ENCODE measurements around the gene HS3ST3A1. TPM values are rescaled to one million over a fixed set of nuclear protein-coding genes. Genes with fewer than 3 reads are reported as not detected.

Gene HS3ST3A1
- total RNA-seq, 4 donors from 2014 or later, result 0.30 to 7.3 TPM; not detected in 2

- H3K4me1 ChIP-seq, result peaks cover 0 to 6% (median 0%) of the 10 kb centered on the region in 4 donors
- no peak for TF ChIP-seq CTCF (IDR thresholded peaks at IDR 0.05)
- no peak for DNase-seq (ENCODE audit: low spot score in 2 of 2)
- no peak overlapping the region for H3K27ac ChIP-seq
- no peaks in the 10 kb centered on the region for H3K36me3 ChIP-seq
- no peak overlapping the region for H3K4me3 ChIP-seq
- no peaks in the 10 kb centered on the region for H3K27me3 ChIP-seq
- WGBS, 2 donors, result 51 to 70% methylated on average over 3 of the region's 3 CpGs
- peaks cover 0 to 17% (median 0%) of the 10 kb centered on the region in 4 donors for H3K9me3 ChIP-seq
These were observed 37.9 kb downstream of the HS3ST3A1 start for GRCh38 chr17:13563866-13564265.

- WGBS, 2 donors, result 53 to 61% methylated on average over 10 to 13 of the region's 13 CpGs
- no peak overlapping the region for H3K27ac ChIP-seq
- TF ChIP-seq POLR2A (IDR thresholded peaks at IDR 0.05), result no peak
- TF ChIP-seq CTCF (IDR thresholded peaks at IDR 0.05), result no peak
- TF ChIP-seq EP300 (IDR thresholded peaks at IDR 0.05), result no peak
- peaks cover 0 to 4% (median 0%) of the 10 kb centered on the region in 4 donors for H3K4me1 ChIP-seq
- DNase-seq (ENCODE audit: low spot score in 2 of 2), result no peak
- peaks cover 0 to 10% (median 0%) of the 10 kb centered on the region in 4 donors for H3K9me3 ChIP-seq
- no peaks in the 10 kb centered on the region for H3K27me3 ChIP-seq
- no peak overlapping the region for H3K4me3 ChIP-seq
- no peaks in the 10 kb centered on the region for H3K36me3 ChIP-seq
These were observed 39.4 kb downstream of the HS3ST3A1 start for GRCh38 chr17:13562271-13562800.

GRCh38 chr17:13561606-13562270, 40.0 kb downstream of the HS3ST3A1 start:
- Histone ChIP-seq H3K27me3 (no peaks in the 10 kb centered on the region), H3K27ac (no peak overlapping the region), H3K4me1 (peaks cover 0 to 4% (median 0%) of the 10 kb centered on the region in 4 donors), H3K36me3 (no peaks in the 10 kb centered on the region), H3K9me3 (peaks cover 0 to 5% (median 0%) of the 10 kb centered on the region in 4 donors), H3K4me3 (no peak overlapping the region)
- DNase-seq (ENCODE audit: low spot score in 2 of 2), result peak in 1 of 2 donors; percentile 31
- TF ChIP-seq CTCF (IDR thresholded peaks at IDR 0.05) (no peak), POLR2A (IDR thresholded peaks at IDR 0.05) (no peak), EP300 (IDR thresholded peaks at IDR 0.05) (no peak)
- WGBS, 2 donors, result 89 to 90% methylated on average over 14 of the region's 14 CpGs

- TF ChIP-seq EP300 (IDR thresholded peaks at IDR 0.05) (no peak), POLR2A (IDR thresholded peaks at IDR 0.05) (no peak), CTCF (IDR thresholded peaks at IDR 0.05) (no peak)
- WGBS, 2 donors, result 41 to 45% methylated on average over 1 of the region's 1 CpG
- peaks cover 0 to 4% (median 0%) of the 10 kb centered on the region in 4 donors for H3K4me1 ChIP-seq
- no peak for DNase-seq (ENCODE audit: low spot score in 2 of 2)
- H3K27me3 ChIP-seq, result no peaks in the 10 kb centered on the region
- H3K9me3 ChIP-seq, result no peaks in the 10 kb centered on the region
- H3K4me3 ChIP-seq, result no peak overlapping the region
- H3K36me3 ChIP-seq, result no peaks in the 10 kb centered on the region
- H3K27ac ChIP-seq, result no peak overlapping the region
These were observed 40.8 kb downstream of the HS3ST3A1 start for GRCh38 chr17:13560935-13561334.

- 65 to 67% methylated on average over 3 of the region's 3 CpGs for WGBS, 2 donors
- H3K4me1 ChIP-seq, result peaks cover 0 to 4% (median 0%) of the 10 kb centered on the region in 4 donors
- no peak overlapping the region for H3K27ac ChIP-seq
- H3K4me3 ChIP-seq, result no peak overlapping the region
- DNase-seq (ENCODE audit: low spot score in 2 of 2), result no peak
- no peak for TF ChIP-seq POLR2A (IDR thresholded peaks at IDR 0.05)
- TF ChIP-seq EP300 (IDR thresholded peaks at IDR 0.05), result no peak
- TF ChIP-seq CTCF (IDR thresholded peaks at IDR 0.05), result no peak
- no peaks in the 10 kb centered on the region for H3K9me3 ChIP-seq
- no peaks in the 10 kb centered on the region for H3K27me3 ChIP-seq
- H3K36me3 ChIP-seq, result no peaks in the 10 kb centered on the region
These were observed 43.1 kb downstream of the HS3ST3A1 start for GRCh38 chr17:13558588-13558987.

Data from tibial nerve (tissue), 4 donors.